Stimulated activated CD4-positive, alpha-beta T cell treated with anti-CD3 and anti-CD28 coated beads, Interleukin-1b, Interleukin-23, amount 100 ng/mL, for 48 hours (primary cell): ENCODE data around the gene OR10Z1.

Experiments used
- DNase-seq: peaks from one replicate; pipeline ENCODE4 v3.0.0-alpha.2; 2020

The OR10Z1 gene

GRCh38 chr1:158604968-158605367 is at the start of gene OR10Z1:
TSS of gene OR10Z1 (plus strand) at chr1:158605268. CDS start at chr1:158606439, 1,171 bp downstream.
- no peak for DNase-seq

GRCh38 chr1:158559696-158560095 is 45.4 kb upstream of the OR10Z1 start:
- DNase-seq = no peak

GRCh38 chr1:158563853-158564252 is 41.2 kb upstream of the OR10Z1 start:
- DNase-seq = no peak

GRCh38 chr1:158564608-158565007 is 40.5 kb upstream of the OR10Z1 start:
- DNase-seq = no peak

- no peak for DNase-seq
Measured at GRCh38 chr1:158570480-158570879, 34.6 kb upstream of the OR10Z1 start, which contains the start of gene OR6P1. TSS of gene OR6P1 (minus strand) at chr1:158570580. CDS start at chr1:158563604, 6,976 bp downstream.

GRCh38 chr1:158572226-158572625 is 32.8 kb upstream of the OR10Z1 start:
- no peak for DNase-seq

GRCh38 chr1:158577561-158577960 is 27.5 kb upstream of the OR10Z1 start:
- no peak for DNase-seq

- DNase-seq = no peak
Measured at GRCh38 chr1:158579733-158580132, 25.3 kb upstream of the OR10Z1 start, which contains the start of gene OR10X1. TSS of gene OR10X1 (minus strand) at chr1:158579899. CDS start at chr1:158579899, 0 bp downstream.

- no peak for DNase-seq
Measured at GRCh38 chr1:158583962-158584361, 21.1 kb upstream of the OR10Z1 start.

GRCh38 chr1:158586942-158587341 is 18.1 kb upstream of the OR10Z1 start:
- no peak for DNase-seq

GRCh38 chr1:158600735-158601134 is 4.3 kb upstream of the OR10Z1 start:
- DNase-seq = no peak

- DNase-seq = no peak
Measured at GRCh38 chr1:158607296-158607695, 2.2 kb downstream of the OR10Z1 start.

- no peak for DNase-seq
Measured at GRCh38 chr1:158611916-158612315, 6.8 kb downstream of the OR10Z1 start.

- no peak for DNase-seq
Measured at GRCh38 chr1:158613764-158614163, 8.7 kb downstream of the OR10Z1 start.

GRCh38 chr1:158638146-158638545 is 33.1 kb downstream of the OR10Z1 start:
- no peak for DNase-seq

- no peak for DNase-seq
Measured at GRCh38 chr1:158638904-158639303, 33.8 kb downstream of the OR10Z1 start.

GRCh38 chr1:158644449-158644848 is 39.4 kb downstream of the OR10Z1 start:
- DNase-seq = no peak

- no peak for DNase-seq
Measured at GRCh38 chr1:158646465-158646864, 41.4 kb downstream of the OR10Z1 start.

- no peak for DNase-seq
Measured at GRCh38 chr1:158649052-158649451, 44.0 kb downstream of the OR10Z1 start.

GRCh38 chr1:158652721-158653334 is 47.8 kb downstream of the OR10Z1 start:
- DNase-seq = no peak

GRCh38 chr1:158654086-158654485 is 49.0 kb downstream of the OR10Z1 start:
- DNase-seq = no peak

- no peak for DNase-seq
Measured at GRCh38 chr1:158654571-158654970, 49.5 kb downstream of the OR10Z1 start.
